BJ (cell line): Measurements from ENCODE around the gene NMT2. TPM values are rescaled to one million over a fixed set of nuclear protein-coding genes. Genes with fewer than 3 reads are reported as not detected.
"Not testable (repeated sequence)": the region's sequence is repeated elsewhere in the genome, so short reads cannot be mapped to it uniquely, and the experiment has no call there.

Experiments used
- CTCF ChIA-PET: fragments of 350-600 bp; formaldehyde crosslinking; extraction: SDS; loops from one replicate; lab custom pipeline; 2021; ENCODE audit warnings: antibody characterized with exemption, inconsistent platforms; lab: Yijun Ruan, JAX
- POLR2A ChIA-PET: fragments of 300-600 bp; sonication (Branson Sonifier 250); formaldehyde crosslinking; extraction: SDS; loops from one replicate; lab custom pipeline; 2021; ENCODE audit warnings: antibody characterized with exemption; lab: Charles Lee
- DNase-seq: peaks from one replicate; pipeline ENCODE4 v3.0.0-alpha.2; 2011; ENCODE audit warnings: low read depth
- H3K27me3 ChIP-seq: 2 replicates; pipeline ENCODE4 v1.6.0; 2011; ENCODE audit warnings: low read length; ENCODE audit not compliant: control insufficient read depth, insufficient read depth
- H3K36me3 ChIP-seq: 2 replicates; pipeline ENCODE4 v1.5.1; 2011; ENCODE audit warnings: low read length; ENCODE audit not compliant: control insufficient read depth, insufficient read depth
- H3K4me3 ChIP-seq: 2 replicates; pipeline ENCODE4 v1.5.1; 2011; ENCODE audit warnings: low read depth, mild to moderate bottlenecking, control low read depth, low read length
- CTCF ChIP-seq: IDR thresholded peaks from 2 replicates; pipeline ENCODE4 v1.5.1; 2011; ENCODE audit warnings: low read depth, mild to moderate bottlenecking, control low read depth, inconsistent platforms, low read length, moderate library complexity; ENCODE audit not compliant: insufficient read depth
- polyA plus RNA-seq: library from polyadenylated mRNA; depleted of rRNA; stranded (reverse); fragments of >200 nt; gene quantifications from 2 replicates; pipeline ENCODE4 v1.2.3, GENCODE V29; 2011

NMT2 gene
- polyA plus RNA-seq, 1 experiment, result 12.7 TPM

DNA sequence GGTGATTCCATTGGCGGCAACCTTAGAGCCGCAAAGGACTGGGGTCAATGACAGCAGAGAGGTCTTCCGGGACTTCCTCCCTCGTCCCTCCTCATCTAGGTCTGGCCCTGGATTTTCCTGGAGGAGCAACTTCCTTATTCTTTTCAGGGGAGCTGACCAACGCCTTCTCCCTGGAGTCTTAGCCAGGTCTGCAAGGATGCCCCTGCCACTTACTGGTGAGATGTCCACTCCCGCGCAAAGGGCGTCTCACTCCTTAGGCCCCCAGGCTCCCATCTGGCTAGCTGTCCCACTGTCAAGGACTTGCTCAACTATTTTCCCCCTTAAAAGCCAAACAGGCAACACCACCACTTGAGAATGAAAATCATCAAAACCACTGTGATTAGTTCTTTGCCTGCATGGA lies 42.0 kb upstream of the NMT2 start:
- no peaks in the 10 kb centered on the region for H3K27me3 ChIP-seq
- no peak for DNase-seq
- no peak overlapping the region for H3K4me3 ChIP-seq
- H3K36me3 ChIP-seq, result peaks cover 7% of the 10 kb centered on the region
- TF ChIP-seq CTCF, result no peak
- POLR2A ChIA-PET, result no interaction called here
- CTCF ChIA-PET, result interaction anchor here (0.7 to 2.3 kb wide), 3 partner anchors 9 to 159 kb away, joined by 3 to 11 read pairs (median 3); no protein-coding TSS in a partner anchor

DNA sequence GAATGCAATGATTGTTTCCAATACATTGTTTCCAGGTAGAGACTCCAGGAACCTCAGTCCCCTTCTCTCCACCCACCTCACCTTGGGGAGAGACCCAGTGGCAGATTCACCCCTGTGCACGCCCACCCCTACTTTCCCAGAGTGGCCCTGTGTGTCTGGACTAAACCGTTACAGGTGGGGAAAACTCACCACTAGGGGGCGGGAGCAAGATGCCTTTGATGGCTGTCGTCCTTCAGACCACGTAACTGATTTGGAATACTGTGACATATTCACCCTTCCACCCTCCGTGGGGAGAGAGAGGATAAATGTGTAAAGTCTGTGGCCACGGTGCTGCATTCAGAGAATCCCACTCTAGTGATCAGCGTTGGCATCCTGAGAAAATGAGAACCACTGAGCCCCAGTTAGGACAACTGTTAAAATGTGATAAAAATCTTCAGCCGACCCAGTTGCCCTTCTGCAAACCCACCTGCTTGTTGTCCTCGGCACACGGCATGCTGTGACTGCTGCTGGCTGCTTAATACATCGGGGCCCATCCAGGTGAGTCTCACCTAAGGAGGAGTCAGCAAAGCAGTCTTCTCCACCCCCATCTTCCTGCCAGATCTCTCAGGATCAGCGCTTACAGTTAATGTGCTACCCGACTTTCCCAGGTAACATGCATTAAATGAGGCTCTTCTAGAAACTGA lies 41.5 kb upstream of the NMT2 start:
- ChIA-PET POLR2A (no interaction called here), CTCF (interaction anchor here (0.7 to 1.0 kb wide), 7 partner anchors 9 to 84 kb away, joined by 3 to 5 read pairs (median 3); no protein-coding TSS in a partner anchor)
- H3K36me3 ChIP-seq, result peaks cover 7% of the 10 kb centered on the region
- peak; percentile 87 for TF ChIP-seq CTCF
- H3K27me3 ChIP-seq, result no peaks in the 10 kb centered on the region
- no peak for DNase-seq
- H3K4me3 ChIP-seq, result no peak overlapping the region

DNA sequence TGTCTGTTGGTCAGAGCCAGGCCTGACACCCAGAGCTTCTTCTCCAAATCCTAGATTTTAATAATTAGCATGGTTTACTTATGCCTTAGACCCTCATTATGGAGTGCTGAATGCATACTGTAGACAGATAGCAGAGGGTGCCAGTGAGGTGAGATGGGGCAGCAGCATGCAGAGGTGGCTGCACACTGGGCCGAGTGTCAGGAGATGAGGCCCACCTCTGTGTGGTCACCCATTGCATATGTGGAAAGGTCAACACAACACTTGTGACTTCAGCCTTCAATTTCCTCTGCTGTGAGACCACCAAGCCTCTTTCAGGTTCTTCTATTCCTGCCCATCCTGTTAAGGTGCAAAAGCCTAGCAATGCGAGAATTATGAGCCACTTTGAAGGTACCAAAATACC lies 39.7 kb upstream of the NMT2 start:
- ChIA-PET CTCF (interaction anchor here (0.8 to 1.0 kb wide), 2 partner anchors 30 to 163 kb away, joined by 3 to 5 read pairs; partner anchors contain the start of gene FAM171A1), POLR2A (no interaction called here)
- no peaks in the 10 kb centered on the region; the same call in 1 of the 2 replicates for H3K36me3 ChIP-seq
- DNase-seq, result no peak
- no peaks in the 10 kb centered on the region for H3K27me3 ChIP-seq
- TF ChIP-seq CTCF, result no peak
- no peak overlapping the region for H3K4me3 ChIP-seq

- H3K36me3 ChIP-seq, H3K27me3 ChIP-seq, DNase-seq, POLR2A ChIA-PET, H3K4me3 ChIP-seq: not testable (repeated sequence)
- CTCF ChIA-PET, result interaction anchor here (1.0 kb wide), 1 partner anchor 164 kb away, joined by 5 read pairs; the partner anchor contains the start of gene FAM171A1
Measured at GRCh38 chr10:15207410-15207809, 38.9 kb upstream of the NMT2 start.

GRCh38 chr10:15202639-15203038 lies 34.1 kb upstream of the NMT2 start:
- no peak for TF ChIP-seq CTCF
- POLR2A ChIA-PET, result interaction anchor here (0.6 kb wide), 1 partner anchor 9 kb away, joined by 4 read pairs; no protein-coding TSS in a partner anchor
- DNase-seq, result no peak
- CTCF ChIA-PET, result no interaction called here
- H3K4me3 ChIP-seq, result no peak overlapping the region
- no peaks in the 10 kb centered on the region for H3K36me3 ChIP-seq
- no peaks in the 10 kb centered on the region for H3K27me3 ChIP-seq

DNA sequence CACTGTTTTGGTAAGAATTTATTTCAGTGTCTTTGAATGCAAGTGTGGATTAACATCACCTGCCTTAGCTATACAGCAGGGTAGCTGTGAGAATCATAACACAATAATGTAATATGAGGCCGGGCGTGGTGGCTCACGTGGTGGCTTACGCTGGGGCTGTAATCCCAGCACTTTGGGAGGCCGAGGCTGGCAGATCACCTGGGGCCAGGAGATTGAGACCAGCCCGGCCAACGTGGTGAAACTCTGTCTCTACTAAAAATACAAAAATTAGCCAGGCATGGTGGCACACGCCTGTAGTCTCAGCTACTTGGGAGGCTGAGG lies 33.8 kb upstream of the NMT2 start:
- POLR2A ChIA-PET, H3K27me3 ChIP-seq, H3K4me3 ChIP-seq, H3K36me3 ChIP-seq, DNase-seq: not testable (repeated sequence)
- CTCF ChIA-PET, result interaction anchor here (0.5 kb wide), 1 partner anchor 604 kb away, joined by 3 read pairs; no protein-coding TSS in a partner anchor
